Measurements from ENCODE around the gene PPP1R1B. TPM values are rescaled to one million over a fixed set of nuclear protein-coding genes. Genes with fewer than 3 reads are reported as not detected.

Gene PPP1R1B
- total and polyA plus RNA-seq, 2 of the 4 experiments (the other 2 are of a cell fraction) = not detected

- Histone ChIP-seq H3K9ac (ENCODE audit: low read depth, low read length) (no peak overlapping the region), H2BK5ac (ENCODE audit: low read depth, low read length, poor library complexity, severe bottlenecking) (no peak overlapping the region), H3K27me3 (ENCODE audit: control insufficient read depth, insufficient read depth, low read length) (peaks cover 6% of the 10 kb centered on the region; the same call in 1 of the 2 replicates), H3K4me3 (ENCODE audit: insufficient read depth, low read depth, low read length) (no peak overlapping the region), H2AK5ac (ENCODE audit: low read depth, low read length) (no peak overlapping the region), H3K14ac (replicated peaks; ENCODE audit: low read depth, low read length) (no peak overlapping the region), H3K56ac (ENCODE audit: extremely low read depth, insufficient read depth, low read length) (no peak overlapping the region), H2BK120ac (ENCODE audit: low read depth, low read length) (no peak overlapping the region), H3K23ac (ENCODE audit: low read depth, low read length) (no peak overlapping the region), H3K4me1 (ENCODE audit: control insufficient read depth, insufficient read depth, low read length) (peaks cover 4% of the 10 kb centered on the region; the same call in 1 of the 2 replicates), H4K5ac (ENCODE audit: low read depth, low read length) (no peak overlapping the region), H4K91ac (ENCODE audit: insufficient read depth, low read depth, low read length) (no peak overlapping the region), H3K4ac (ENCODE audit: low read depth, low read length) (no peak overlapping the region), H2AK9ac (replicated peaks; ENCODE audit: low read depth, low read length, poor library complexity) (no peak overlapping the region), H3K79me1 (ENCODE audit: low read depth in 1 of 2, low read length in 2 of 2) (no peaks in the 10 kb centered on the region), H3K9me3 (ENCODE audit: control insufficient read depth, insufficient read depth, low read length) (no peaks in the 10 kb centered on the region), H2BK20ac (ENCODE audit: low read depth, low read length) (no peak overlapping the region), H3K4me2 (ENCODE audit: low read depth, low read length) (no peak overlapping the region), H3K18ac (ENCODE audit: low read depth, low read length) (no peak overlapping the region), H3K27ac (ENCODE audit: insufficient read depth, low read length) (no peak overlapping the region), H4K20me1 (ENCODE audit: insufficient read depth, low read length) (no peaks in the 10 kb centered on the region; the same call in none of the 2 replicates), H2BK15ac (ENCODE audit: low read depth, low read length) (no peak overlapping the region), H4K8ac (ENCODE audit: low read depth in 2 of 2, low read length in 2 of 2) (no peak overlapping the region), H3K9me1 (ENCODE audit: insufficient read depth, low read length) (no peaks in the 10 kb centered on the region), H3K36me3 (ENCODE audit: control insufficient read depth, insufficient read depth, low read length) (peaks cover 37% of the 10 kb centered on the region), H2AFZ (replicated peaks; ENCODE audit: low read length, poor library complexity) (no peak overlapping the region)
- ChIA-PET CTCF (no interaction called here), POLR2A (ENCODE audit: unreplicated experiment) (no interaction called here)
- intact Hi-C loops (cut with micrococcal nuclease) = no loop called here
- 100% methylated on average over 1 of the region's 8 CpGs; no CpG with 5 or more reads in 1 of the 2 experiments for WGBS, 2 experiments (ENCODE audit: extremely low coverage in 2 of 2, insufficient read length in 1 of 2)
- no TSS peak for BruUV-seq (replicated peaks)
- ATAC-seq (ENCODE audit: low read depth) = no peak
- in situ Hi-C loops (cut with MboI; ENCODE audit: low sequenced_read_pairs) = no loop called here
- TF ChIP-seq MXI1 (IDR thresholded peaks at IDR 0.05; ENCODE audit: borderline replicate concordance, low read depth, low read length) = no peak
- no peak for TF ChIP-seq NFE2L2 (IDR thresholded peaks at IDR 0.05; ENCODE audit: low read depth, low read length)
- TF ChIP-seq POLR2A (IDR thresholded peaks at IDR 0.05; ENCODE audit: low read depth, low read length) = no peak
- no peak for TF ChIP-seq CTCF (conservative IDR thresholded peaks at IDR 0.05; ENCODE audit: low read depth, low read length)
- no peak for TF ChIP-seq MAZ (IDR thresholded peaks at IDR 0.05; ENCODE audit: borderline replicate concordance, low read depth, low read length)
- TF ChIP-seq RFX5 (IDR thresholded peaks at IDR 0.05; ENCODE audit: low read depth, low read length) = no peak
- no peak for TF ChIP-seq RAD21 (IDR thresholded peaks at IDR 0.05; ENCODE audit: low read length)
- TF ChIP-seq USF2 (IDR thresholded peaks at IDR 0.05; ENCODE audit: low read depth, low read length) = no peak
- TF ChIP-seq CHD1 (IDR thresholded peaks at IDR 0.05; ENCODE audit: low read depth, low read length) = no peak
- DNase-seq = no peak
- dilution Hi-C loops (cut with HindIII; ENCODE audit: low sequenced_read_pairs, unreplicated experiment) = no loop called here
These were observed 35.2 kb downstream of the PPP1R1B start for GRCh38 chr17:39661744-39662541.
